GM12878 (cell line): ENCODE data around the gene ABCB8. TPM values are rescaled to one million over a fixed set of nuclear protein-coding genes. Genes with fewer than 3 reads are reported as not detected.

ENCODE experiments used
- ATAC-seq: fragments of 200-7000 bp; cut with Tn5 transposase; 3 replicates; pipeline ENCODE4 v1.9.1; 2020; ENCODE audit warnings: mild to moderate bottlenecking, moderate library complexity
- BruUV-seq: library from RNA; stranded (reverse); fragments of 400-500 nt; replicated peaks from 2 replicates; lab custom pipeline; 2021; lab: Mats Ljungman, UMichigan
- CTCF ChIA-PET: fragments of 300-600 bp; sonication (Branson Sonifier 250); formaldehyde crosslinking; extraction: SDS; loops from one replicate; lab custom pipeline; 2021; ENCODE audit warnings: inconsistent platforms; lab: Yijun Ruan, JAX
- POLR2A ChIA-PET: fragments of 350-600 bp; formaldehyde crosslinking; extraction: SDS; loops from one replicate; lab custom pipeline; 2021; ENCODE audit warnings: inconsistent platforms; lab: Charles Lee
- RAD21 ChIA-PET: fragments of 300-600 bp; sonication (Branson Sonifier 250); formaldehyde crosslinking; loops from one replicate; lab custom pipeline; 2023; ENCODE audit warnings: antibody characterized with exemption; ENCODE audit not compliant: unreplicated experiment; lab: Charles Lee
- SMC1A ChIA-PET: fragments of 300-600 bp; sonication (Branson Sonifier 250); formaldehyde crosslinking; loops from one replicate; lab custom pipeline; 2023; ENCODE audit not compliant: unreplicated experiment, uncharacterized antibody; lab: Charles Lee
- DNase-seq: peaks from one replicate; pipeline ENCODE4 v3.0.0-alpha.2; 2011; ENCODE audit warnings: low read depth, low spot score
- FAIRE-seq: peaks from 3 replicates; lab custom pipeline; 2011; peaks lifted over from hg19 to GRCh38; lab: Jason Lieb, UNC
- H2AFZ ChIP-seq: 2 replicates; pipeline ENCODE4 v1.6.0; 2011; ENCODE audit warnings: low read depth, low read length, control low read depth; ENCODE audit not compliant: control insufficient read depth
- H3K27ac ChIP-seq: 2 replicates; pipeline ENCODE4 v1.5.1; 2011; ENCODE audit warnings: control low read depth; ENCODE audit not compliant: control insufficient read depth, insufficient read depth
- H3K27me3 ChIP-seq, 2 experiments: replicated peaks in 1 of 2; 2 replicates each; pipeline versions ENCODE4 v1.6.0 to v1.6.1; 2011; ENCODE audit warnings: low read length in 1 of 2; ENCODE audit not compliant: control insufficient read depth in 2 of 2, insufficient read depth in 2 of 2
- H3K36me3 ChIP-seq, 2 experiments: 2 replicates each; pipeline ENCODE4 v1.5.1; 2011; ENCODE audit warnings: low read length in 1 of 2; ENCODE audit not compliant: control insufficient read depth in 2 of 2, insufficient read depth in 2 of 2
- H3K4me1 ChIP-seq: 2 replicates; pipeline ENCODE4 v1.6.1; 2011; ENCODE audit warnings: mild to moderate bottlenecking, low read length, moderate library complexity, mixed read lengths; ENCODE audit not compliant: control insufficient read depth, insufficient read depth
- H3K4me2 ChIP-seq: 2 replicates; pipeline ENCODE4 v1.6.0; 2011; ENCODE audit warnings: control low read depth; ENCODE audit not compliant: control insufficient read depth, insufficient read depth
- H3K4me3 ChIP-seq: fragments of 200-600 bp; sonication (generic); 2 replicates; pipeline ENCODE4 v1.5.1; 2016
- H3K79me2 ChIP-seq: 2 replicates; pipeline ENCODE4 v1.6.0; 2011; ENCODE audit warnings: low read length; ENCODE audit not compliant: control insufficient read depth, insufficient read depth
- H3K9ac ChIP-seq: 2 replicates; pipeline ENCODE4 v1.8.0; 2011; ENCODE audit warnings: low read length, control low read depth, mixed read lengths; ENCODE audit not compliant: control insufficient read depth, insufficient read depth
- H3K9me3 ChIP-seq: replicated peaks from 3 replicates; pipeline ENCODE4 v1.5.1; 2011; ENCODE audit warnings: mild to moderate bottlenecking, low read length; ENCODE audit not compliant: control insufficient read depth, insufficient read depth
- H4K20me1 ChIP-seq: 2 replicates; pipeline ENCODE4 v1.6.0; 2011; ENCODE audit not compliant: control insufficient read depth, insufficient read depth
- BHLHE40 ChIP-seq, 2 experiments: fragments of 450-650 bp in 1 of 2; IDR thresholded peaks; 2 replicates each; pipeline ENCODE4 v1.6.1; 2011 to 2017; ENCODE audit warnings: low read depth in 2 of 2, borderline replicate concordance in 1 of 2, improper control_type of control experiment in 1 of 2, low read length in 1 of 2, mild to moderate bottlenecking in 1 of 2
- CREB1 ChIP-seq: IDR thresholded peaks from 2 replicates; pipeline ENCODE4 v1.6.1; 2012; ENCODE audit warnings: low read depth, mild to moderate bottlenecking, inconsistent platforms
- EED ChIP-seq: sonication (generic); IDR thresholded peaks from 2 replicates; pipeline ENCODE4 v1.6.1; 2016; ENCODE audit warnings: antibody characterized with exemption, low read depth
- JUNB ChIP-seq: IDR thresholded peaks from 2 replicates; pipeline ENCODE4 v1.6.1; 2016; ENCODE audit warnings: antibody characterized with exemption, mild to moderate bottlenecking
- POLR2A ChIP-seq: IDR thresholded peaks from 2 replicates; pipeline ENCODE4 v1.6.1; 2011; ENCODE audit warnings: low read depth, mild to moderate bottlenecking, low read length
- PRDM15 ChIP-seq: fragments of 450-650 bp; formaldehyde crosslinking; IDR thresholded peaks from 2 replicates; pipeline ENCODE4 v1.4.0; 2020; ENCODE audit warnings: mild to moderate bottlenecking, moderate library complexity
- RAD51 ChIP-seq: fragments of 450-650 bp; IDR thresholded peaks from 2 replicates; pipeline ENCODE4 v1.6.1; 2016; ENCODE audit warnings: moderate library complexity, mild to moderate bottlenecking, inconsistent platforms
- ZBTB11 ChIP-seq: fragments of 450-650 bp; formaldehyde crosslinking; IDR thresholded peaks from 2 replicates; pipeline ENCODE4 v1.5.0; 2022; ENCODE audit warnings: mild to moderate bottlenecking, missing genetic modification characterization
- ZNF274 ChIP-seq: IDR thresholded peaks from one replicate; pipeline ENCODE4 v1.8.0; 2011; ENCODE audit not compliant: insufficient read length, insufficient read depth
- WGBS: methylation state at CpG from one replicate; pipeline ENCODE4 v1.1.6; 2016; ENCODE audit warnings: low lambda C conversion rate; ENCODE audit not compliant: insufficient replicate concordance, insufficient coverage; ENCODE audit errors: missing lambda C conversion rate; 5-methylcytosine and 5-hydroxymethylcytosine counted together
- in situ Hi-C: fragments of 300-500 bp; cut with MboI; formaldehyde crosslinking; loops from 9 replicates; pipeline ENCODE4 v1.14.3; 2018; ENCODE audit warnings: mixed read lengths
- intact Hi-C: fragments of 100-400 bp; cut with micrococcal nuclease; formaldehyde crosslinking; loops from one replicate; pipeline ENCODE4 v1.14.2; 2022; ENCODE audit not compliant: unreplicated experiment
- polyA plus RNA-seq, 11 experiments: library from polyadenylated mRNA; depleted of rRNA in 4 of 11; unstranded in 6 of 11; stranded (reverse) in 5 of 11; fragments of >200 nt; fragmentation: Nextera tagmentation in 4 of 11; fragmentation: Illumina TruSeq in 1 of 11; extraction: Ambion mirVana in 4 of 11; extraction: Trizol in 1 of 11; gene quantifications; 1 replicate in 1 of 11; 2 replicates in 10 of 11; pipeline versions ENCODE4 v1.2.1 to v1.2.3, GENCODE V29; 2011 to 2016; ENCODE audit warnings: inconsistent platforms in 2 of 11, missing spikeins in 2 of 11, low read depth in 1 of 11
- total RNA-seq, 4 experiments: library from RNA; depleted of rRNA in 3 of 4; stranded (reverse); fragments of >200 nt in 3 of 4; fragmentation: Illumina TruSeq in 1 of 4; extraction: Trizol in 1 of 4; gene quantifications; 2 replicates each; pipeline versions ENCODE4 v1.2.1 to v1.2.3, GENCODE V29; 2013 to 2021
- TF ChIP-seq, protein P1 (sequence below): IDR thresholded peaks from 2 replicates; pipeline ENCODE4 v1.6.1; 2011; ENCODE audit warnings: low read depth, mild to moderate bottlenecking, low read length, moderate library complexity, borderline replicate concordance; ENCODE audit errors: extremely low read depth

The ABCB8 gene
- total and polyA plus RNA-seq, 10 of the 15 experiments (the other 5 are each of a cell fraction or from before 2014, with no cell fraction given) = 0.77 to 34.8 (median 18.9) TPM

GRCh38 chr7:151083071-151083823 is 55.0 kb downstream of the ABCB8 start, which contains the start of gene TMUB1:
Gene TMUB1 (minus strand): TSS chr7:151083493. CDS start chr7:151082563, 930 bp downstream.
- BruUV-seq = no TSS peak
- no peaks in the 10 kb centered on the region; the same call in 1 of the 2 replicates for H4K20me1 ChIP-seq
- CTCF ChIA-PET = interaction anchor here (1.1 to 1.9 kb wide), 3 partner anchors 8 to 50 kb away, joined by 3 to 5 read pairs (median 3); no protein-coding TSS in a partner anchor
- RAD21 ChIA-PET = no interaction called here
- no peaks in the 10 kb centered on the region; a peak in 1 of 4 replicates for H3K36me3 ChIP-seq
- H3K4me3 ChIP-seq = peak within 1 kb of the TSS; percentile 83
- peaks cover 34% of the 10 kb centered on the region for H3K4me1 ChIP-seq
- in situ Hi-C loops = no loop called here
- DNase-seq (no peak), FAIRE-seq (peak; percentile 62), ATAC-seq (peak; percentile 64)
- H3K79me2 ChIP-seq = peaks cover 62% of the 10 kb centered on the region
- H3K27me3 ChIP-seq = no peaks in the 10 kb centered on the region
- peak within 1 kb of the TSS; percentile 90 for H2AFZ ChIP-seq
- WGBS = under 1% methylated on average over 45 of the region's 69 CpGs
- H3K9me3 ChIP-seq = no peaks in the 10 kb centered on the region
- SMC1A ChIA-PET = interaction anchor here (0.8 kb wide), 1 partner anchor 24 kb away, joined by 3 read pairs; the partner anchor contains the start of gene SLC4A2
- POLR2A ChIA-PET = interaction anchor here (0.6 to 3.0 kb wide), 4 partner anchors 24 to 299 kb away, joined by 4 to 14 read pairs (median 6); partner anchors contain the start of genes ABCB8, ABCF2 and SLC4A2
- H3K9ac ChIP-seq = peak within 1 kb of the TSS; percentile 65
- intact Hi-C loops = loop anchor here (2.0 kb wide), 1 partner anchor 54 kb away; the partner anchor contains the start of gene ABCB8
- peak within 1 kb of the TSS; percentile 100 for H3K4me2 ChIP-seq
- peak within 1 kb of the TSS; percentile 70 for H3K27ac ChIP-seq
- no peak for TF ChIP-seq PRDM15 (CRISPR knock-in tag)
- TF ChIP-seq EED = no peak
- TF ChIP-seq ZBTB11 (CRISPR knock-in tag) = no peak
- TF ChIP-seq BHLHE40 (IDR thresholded peaks at IDR 0.05; ENCODE audit: borderline replicate concordance in 1 of 2, low read depth in 2 of 2, low read length in 1 of 2) = peak in 1 of 2 experiments; percentile 68; a peak in 1 of 4 replicates
- no peak for TF ChIP-seq RAD51
- TF ChIP-seq JUNB = no peak
- TF ChIP-seq, protein P1, sequence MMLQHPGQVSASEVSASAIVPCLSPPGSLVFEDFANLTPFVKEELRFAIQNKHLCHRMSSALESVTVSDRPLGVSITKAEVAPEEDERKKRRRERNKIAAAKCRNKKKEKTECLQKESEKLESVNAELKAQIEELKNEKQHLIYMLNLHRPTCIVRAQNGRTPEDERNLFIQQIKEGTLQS = 0 out of 2 replicates have a peak, but pooled peaks have one; percentile 7
- TF ChIP-seq ZNF274 = no peak
- peak; percentile 73 for TF ChIP-seq POLR2A
- no peak for TF ChIP-seq CREB1
